Activated T-cell treated with anti-CD3 and anti-CD28 coated beads for 4 hours (primary cell): Measurements from ENCODE around the gene TNFRSF1B.
A peak's percentile ranks its signal among the peaks of the same experiment; 100 is the strongest.

Source experiments
- DNase-seq: peaks from one replicate; pipeline ENCODE4 v3.0.0-alpha.2; 2020

TNFRSF1B gene

DNA sequence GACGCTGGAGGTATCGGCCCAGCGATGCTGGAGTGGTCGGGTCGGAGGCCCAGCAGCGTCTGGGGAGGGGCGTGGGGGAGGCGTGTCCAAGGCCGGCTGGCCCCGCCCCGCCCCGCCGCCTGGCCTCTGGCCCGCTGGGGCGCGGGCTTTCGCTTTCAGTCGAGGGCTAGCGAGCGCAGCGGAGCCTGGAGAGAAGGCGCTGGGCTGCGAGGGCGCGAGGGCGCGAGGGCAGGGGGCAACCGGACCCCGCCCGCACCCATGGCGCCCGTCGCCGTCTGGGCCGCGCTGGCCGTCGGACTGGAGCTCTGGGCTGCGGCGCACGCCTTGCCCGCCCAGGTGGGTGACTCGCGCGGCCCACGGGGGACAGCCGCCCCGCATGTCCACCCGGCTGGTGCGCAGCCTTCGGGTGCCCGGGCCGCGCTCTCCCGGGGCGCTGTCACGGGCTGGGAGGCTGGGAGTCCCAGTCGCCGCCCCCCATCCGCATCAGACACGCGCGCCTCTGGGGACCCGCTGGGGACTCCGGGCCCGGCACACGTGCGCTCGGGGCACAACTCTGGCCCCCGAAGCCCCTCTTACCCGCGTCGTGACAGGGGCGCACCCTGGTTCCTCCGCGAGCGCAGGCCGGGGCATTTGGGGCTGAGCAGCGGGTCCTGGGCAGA lies at the start of gene TNFRSF1B:
TNFRSF1B (plus strand) TSS at position 158 of the 659 bp plus-strand sequence; CDS start at position 259, 101 bp downstream.
- peak; percentile 57 for DNase-seq

- peak; percentile 29 for DNase-seq
Measured at GRCh38 chr1:12121212-12122003, 45.4 kb upstream of the TNFRSF1B start.

GRCh38 chr1:12123172-12123571 lies 43.6 kb upstream of the TNFRSF1B start:
- DNase-seq: no peak

GRCh38 chr1:12124693-12125421 lies 41.9 kb upstream of the TNFRSF1B start:
- peak; percentile 76 for DNase-seq

DNA sequence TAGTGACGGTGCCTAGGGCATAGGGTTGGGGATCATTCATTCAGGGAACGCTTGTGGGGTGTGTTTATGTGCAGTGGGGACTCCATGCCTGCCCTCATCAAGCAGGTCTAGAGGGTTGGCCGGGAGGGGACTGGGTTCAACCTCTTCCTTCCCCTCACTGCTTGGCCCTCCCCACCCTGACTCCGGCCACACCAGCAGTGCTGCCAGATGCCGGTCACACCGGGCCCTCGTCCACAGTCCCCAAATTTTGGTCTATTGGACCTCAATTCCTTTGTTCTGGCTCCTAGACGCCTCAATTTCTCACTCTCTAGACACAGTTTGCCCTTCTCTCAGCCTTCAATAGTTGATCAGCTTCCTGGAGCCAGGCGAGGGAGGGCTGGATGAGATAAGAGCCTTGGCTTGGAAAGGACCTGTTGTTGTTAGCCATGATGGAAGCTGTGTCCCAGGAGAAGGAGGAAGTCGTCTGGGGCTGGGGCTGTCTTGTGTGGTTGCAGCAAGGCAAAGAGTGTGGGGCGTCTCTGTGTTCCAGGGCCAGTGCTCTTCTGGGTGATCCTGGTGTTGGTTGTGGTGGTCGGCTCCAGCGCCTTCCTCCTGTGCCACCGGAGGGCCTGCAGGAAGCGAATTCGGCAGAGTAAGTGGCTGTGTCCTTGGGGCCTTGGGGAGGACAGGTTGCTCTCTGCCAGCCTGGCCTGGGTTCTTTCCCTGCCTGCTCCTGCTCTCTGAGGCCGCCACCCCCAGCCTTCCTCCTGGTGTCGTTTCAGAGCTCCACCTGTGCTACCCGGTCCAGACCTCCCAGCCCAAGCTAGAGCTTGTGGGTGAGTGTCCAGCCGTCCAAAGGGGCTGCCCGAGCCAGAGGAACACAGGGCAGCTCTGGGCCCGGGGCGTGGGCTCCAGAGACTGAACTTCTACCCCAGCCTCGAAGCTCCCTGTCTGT lies 41.1 kb upstream of the TNFRSF1B start:
- no peak for DNase-seq

- DNase-seq: no peak
Measured at GRCh38 chr1:12126781-12127180, 40.0 kb upstream of the TNFRSF1B start.

DNA sequence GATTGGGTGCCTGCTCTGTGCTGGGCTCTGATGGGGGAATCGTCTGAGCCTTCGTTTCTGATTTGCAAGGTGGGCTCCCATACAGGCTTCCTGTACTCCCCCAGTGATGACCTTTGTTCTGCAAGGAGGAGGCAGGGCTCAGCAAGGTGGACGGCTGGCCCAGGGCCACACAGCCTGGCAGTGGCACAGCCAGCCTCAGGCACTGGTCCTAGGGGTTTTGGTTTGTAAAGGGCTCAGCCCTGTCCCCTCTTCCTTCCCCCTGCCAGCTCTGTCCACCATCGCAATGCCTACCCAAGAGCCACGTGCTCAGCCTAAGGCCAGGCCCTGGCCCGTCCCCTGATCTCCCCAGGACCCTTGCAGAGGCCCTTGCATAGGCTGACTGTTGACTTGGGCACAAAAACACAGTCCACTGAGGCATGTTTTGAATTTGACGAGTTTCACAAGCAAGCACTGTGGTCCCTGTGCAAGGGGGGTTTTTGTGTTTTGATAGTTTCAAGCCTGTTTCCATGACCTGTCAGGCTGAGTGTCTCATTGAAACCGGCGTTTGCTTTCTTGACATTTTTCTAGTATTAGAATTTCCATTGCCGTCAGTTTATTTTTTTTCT lies 39.5 kb upstream of the TNFRSF1B start:
- DNase-seq: no peak

- no peak for DNase-seq
Measured at GRCh38 chr1:12128120-12128519, 38.7 kb upstream of the TNFRSF1B start.

GRCh38 chr1:12129624-12130023 lies 37.2 kb upstream of the TNFRSF1B start:
- DNase-seq: no peak

GRCh38 chr1:12130466-12131130 lies 36.2 kb upstream of the TNFRSF1B start:
- no peak for DNase-seq

- DNase-seq: no peak
Measured at GRCh38 chr1:12132078-12132477, 34.7 kb upstream of the TNFRSF1B start.

DNA sequence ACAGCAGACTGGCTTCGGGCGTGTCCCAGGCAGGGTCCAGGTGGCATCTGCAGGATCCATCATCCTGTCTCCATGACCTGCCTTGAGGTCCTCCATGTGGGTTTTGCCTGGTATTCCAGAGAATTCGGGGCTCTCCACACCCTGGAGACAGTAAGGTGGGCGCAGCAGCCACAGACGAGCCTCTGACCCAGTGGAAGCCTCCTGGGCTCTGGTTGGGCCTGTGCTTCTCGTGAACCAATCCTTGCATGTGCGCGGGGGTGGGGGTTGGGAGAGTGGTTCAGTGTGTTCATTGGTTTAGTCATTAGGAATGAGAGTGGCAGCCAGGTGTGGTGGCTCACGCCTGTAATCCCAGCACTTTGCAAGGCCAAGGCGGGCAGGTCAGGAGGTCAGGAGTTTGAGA lies 32.1 kb upstream of the TNFRSF1B start:
- no peak for DNase-seq

DNA sequence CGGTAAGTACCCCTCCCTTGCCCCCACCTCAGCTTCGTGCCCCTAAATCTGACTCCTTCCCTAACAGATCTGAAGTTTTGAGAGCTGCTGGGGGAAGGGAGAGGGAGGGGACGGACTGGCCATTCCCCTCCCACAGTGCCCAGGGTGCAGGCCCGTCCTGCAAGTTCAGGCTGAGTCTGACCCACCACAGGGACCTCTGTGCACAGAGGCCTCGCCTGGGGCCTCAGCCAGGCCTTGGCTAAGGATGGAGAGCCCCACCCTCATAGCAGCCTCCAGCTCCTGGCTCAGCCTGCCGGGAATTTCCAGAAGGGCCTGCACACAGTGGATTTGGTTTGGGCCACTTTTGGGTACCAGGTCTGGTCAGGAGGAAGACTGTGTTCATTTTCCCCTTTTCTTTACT lies 31.2 kb upstream of the TNFRSF1B start:
- DNase-seq: no peak

DNA sequence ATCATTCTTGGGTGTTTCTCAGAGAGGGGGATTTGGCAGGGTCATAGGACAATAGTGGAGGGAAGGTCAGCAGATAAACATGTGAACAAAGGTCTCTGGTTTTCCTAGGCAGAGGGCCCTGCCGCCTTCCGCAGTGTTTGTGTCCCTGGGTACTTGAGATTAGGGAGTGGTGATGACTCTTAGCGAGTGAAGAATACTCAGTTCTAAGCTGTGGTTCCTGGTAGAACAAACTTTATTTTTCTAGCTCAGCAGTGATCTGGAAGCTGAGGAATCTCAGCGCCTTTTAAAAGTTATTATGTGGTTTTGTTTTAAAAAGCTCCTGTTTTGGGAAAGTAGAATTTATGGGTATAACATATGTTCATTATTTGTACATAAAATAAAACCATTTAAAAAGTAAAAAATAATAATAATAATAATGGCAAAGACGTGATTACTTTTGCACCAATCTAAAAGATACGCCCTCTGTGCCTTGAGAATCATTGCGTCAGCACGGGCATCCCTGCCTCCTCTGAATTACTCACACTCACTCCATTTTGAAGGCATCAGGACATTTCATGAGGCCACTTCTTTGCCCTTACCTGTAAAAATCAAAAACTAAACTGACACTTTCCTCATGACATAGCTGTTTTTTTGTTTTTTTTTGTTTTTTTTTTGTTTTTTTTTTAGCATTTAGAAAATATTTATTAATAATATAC lies 29.7 kb upstream of the TNFRSF1B start:
- no peak for DNase-seq

GRCh38 chr1:12138196-12139168 lies 28.3 kb upstream of the TNFRSF1B start:
- no peak for DNase-seq

GRCh38 chr1:12140016-12140415 lies 26.8 kb upstream of the TNFRSF1B start:
- DNase-seq: no peak

- DNase-seq: no peak
Measured at GRCh38 chr1:12140515-12141162, 26.2 kb upstream of the TNFRSF1B start.

DNA sequence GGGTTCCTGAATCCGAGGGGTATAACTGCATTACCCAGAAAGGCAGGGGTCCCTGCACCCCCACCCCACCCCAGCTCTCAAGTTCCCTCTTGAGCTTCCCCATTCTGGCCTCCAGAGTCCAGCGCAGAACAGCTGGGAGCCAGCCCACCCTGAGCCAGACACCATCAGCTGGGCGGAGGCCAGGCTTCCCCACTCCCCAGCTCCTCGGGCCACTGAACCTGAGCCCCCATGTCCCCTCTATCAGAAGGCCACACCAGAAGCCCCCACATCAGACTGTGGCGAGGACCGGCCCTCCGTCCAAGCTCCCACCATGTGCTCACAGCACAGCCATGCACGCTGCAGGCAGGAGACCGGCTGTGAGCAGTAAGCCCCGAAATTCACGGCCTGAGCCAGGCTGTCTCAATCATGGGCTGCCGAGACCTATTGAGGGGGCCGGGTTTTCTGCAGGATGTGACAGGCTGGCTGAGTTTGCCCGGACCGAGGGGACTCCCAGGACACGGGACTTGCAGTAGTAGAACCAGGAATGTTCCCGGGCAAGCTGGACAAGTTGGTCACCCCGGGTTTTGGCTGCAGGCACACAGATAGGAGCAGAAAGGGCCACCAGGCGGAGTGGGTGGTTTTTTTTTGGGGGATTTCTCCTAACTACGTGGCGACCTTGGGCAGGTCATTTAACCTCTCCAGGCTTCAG lies 25.5 kb upstream of the TNFRSF1B start:
- DNase-seq: no peak
